KMS-11 (cell line): Measurements from ENCODE around the gene RNF167.
"Not testable (repeated sequence)": the region's sequence is repeated elsewhere in the genome, so short reads cannot be mapped to it uniquely, and the experiment has no call there.

Experiments used
- H2AFZ ChIP-seq: fragments of 200-600 bp; sonication (generic); 2 replicates; pipeline ENCODE4 v1.6.1; 2016; ENCODE audit warnings: antibody characterized with exemption, mixed run types, low read depth
- H3K27ac ChIP-seq: fragments of 200-600 bp; sonication (generic); 2 replicates; pipeline ENCODE4 v1.6.1; 2016; ENCODE audit warnings: mild to moderate bottlenecking, mixed run types
- H3K27me3 ChIP-seq: fragments of 200-600 bp; sonication (generic); 2 replicates; pipeline ENCODE4 v1.6.1; 2017; ENCODE audit warnings: mild to moderate bottlenecking, low read depth, mixed run types, moderate library complexity; ENCODE audit not compliant: insufficient read depth
- H3K36me3 ChIP-seq: fragments of 200-600 bp; sonication (generic); 2 replicates; pipeline ENCODE4 v1.6.1; 2017; ENCODE audit warnings: mild to moderate bottlenecking, mixed run types; ENCODE audit not compliant: insufficient read depth
- H3K4me1 ChIP-seq: fragments of 200-600 bp; sonication (generic); 2 replicates; pipeline ENCODE4 v1.6.1; 2016; ENCODE audit warnings: mild to moderate bottlenecking, low read depth, mixed run types; ENCODE audit not compliant: poor library complexity, severe bottlenecking
- H3K4me2 ChIP-seq: fragments of 200-600 bp; sonication (generic); 2 replicates; pipeline ENCODE4 v1.7.0; 2016; ENCODE audit warnings: mild to moderate bottlenecking, mixed run types
- H3K4me3 ChIP-seq: fragments of 200-600 bp; sonication (generic); IDR thresholded peaks from 2 replicates; pipeline ENCODE4 v1.6.1; 2017; ENCODE audit warnings: low read depth, low read length, mixed read lengths; ENCODE audit not compliant: insufficient read depth
- H3K79me2 ChIP-seq: fragments of 200-600 bp; sonication (generic); 2 replicates; pipeline ENCODE4 v1.6.1; 2016; ENCODE audit warnings: low read depth, mixed run types; ENCODE audit not compliant: insufficient read depth
- H3K9ac ChIP-seq: fragments of 200-600 bp; sonication (generic); 2 replicates; pipeline ENCODE4 v1.6.1; 2016; ENCODE audit warnings: mild to moderate bottlenecking, mixed run types
- H4K20me1 ChIP-seq: fragments of 200-600 bp; sonication (generic); 2 replicates; pipeline ENCODE4 v1.6.1; 2016; ENCODE audit warnings: mild to moderate bottlenecking, mixed run types; ENCODE audit not compliant: insufficient read depth
- TF ChIP-seq, protein P1 (sequence below): fragments of 200-600 bp; sonication (generic); conservative IDR thresholded peaks from 2 replicates; pipeline ENCODE4 v1.6.1; 2017; ENCODE audit warnings: low read depth, mild to moderate bottlenecking, antibody characterized with exemption, low read length, moderate library complexity, mixed read lengths

Gene RNF167

GRCh38 chr17:4908711-4909496 lies 31.2 kb upstream of the RNF167 start:
- Histone ChIP-seq H3K4me1 (no peaks in the 10 kb centered on the region), H4K20me1 (no peaks in the 10 kb centered on the region), H3K27me3 (no peaks in the 10 kb centered on the region), H3K4me3 (no peak overlapping the region), H2AFZ (no peak overlapping the region), H3K79me2 (no peaks in the 10 kb centered on the region), H3K4me2 (no peak overlapping the region), H3K36me3 (no peaks in the 10 kb centered on the region), H3K9ac (no peak overlapping the region), H3K27ac (no peak overlapping the region)
- TF ChIP-seq, protein P1, sequence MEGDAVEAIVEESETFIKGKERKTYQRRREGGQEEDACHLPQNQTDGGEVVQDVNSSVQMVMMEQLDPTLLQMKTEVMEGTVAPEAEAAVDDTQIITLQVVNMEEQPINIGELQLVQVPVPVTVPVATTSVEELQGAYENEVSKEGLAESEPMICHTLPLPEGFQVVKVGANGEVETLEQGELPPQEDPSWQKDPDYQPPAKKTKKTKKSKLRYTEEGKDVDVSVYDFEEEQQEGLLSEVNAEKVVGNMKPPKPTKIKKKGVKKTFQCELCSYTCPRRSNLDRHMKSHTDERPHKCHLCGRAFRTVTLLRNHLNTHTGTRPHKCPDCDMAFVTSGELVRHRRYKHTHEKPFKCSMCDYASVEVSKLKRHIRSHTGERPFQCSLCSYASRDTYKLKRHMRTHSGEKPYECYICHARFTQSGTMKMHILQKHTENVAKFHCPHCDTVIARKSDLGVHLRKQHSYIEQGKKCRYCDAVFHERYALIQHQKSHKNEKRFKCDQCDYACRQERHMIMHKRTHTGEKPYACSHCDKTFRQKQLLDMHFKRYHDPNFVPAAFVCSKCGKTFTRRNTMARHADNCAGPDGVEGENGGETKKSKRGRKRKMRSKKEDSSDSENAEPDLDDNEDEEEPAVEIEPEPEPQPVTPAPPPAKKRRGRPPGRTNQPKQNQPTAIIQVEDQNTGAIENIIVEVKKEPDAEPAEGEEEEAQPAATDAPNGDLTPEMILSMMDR, result no peak

GRCh38 chr17:4913994-4914393 lies 26.1 kb upstream of the RNF167 start:
- H3K4me1 ChIP-seq, result no peaks in the 10 kb centered on the region
- H3K4me3 ChIP-seq, result no peak overlapping the region
- no peak overlapping the region for H3K27ac ChIP-seq
- TF ChIP-seq, protein P1, result no peak
- H3K9ac ChIP-seq, result no peak overlapping the region
- no peak overlapping the region for H2AFZ ChIP-seq
- no peaks in the 10 kb centered on the region for H4K20me1 ChIP-seq
- H3K27me3 ChIP-seq, result no peaks in the 10 kb centered on the region
- no peaks in the 10 kb centered on the region for H3K79me2 ChIP-seq
- no peaks in the 10 kb centered on the region for H3K36me3 ChIP-seq
- no peak overlapping the region for H3K4me2 ChIP-seq

GRCh38 chr17:4914551-4914950 lies 25.5 kb upstream of the RNF167 start:
- not testable (repeated sequence) for H2AFZ ChIP-seq, H3K4me3 ChIP-seq, H3K79me2 ChIP-seq, H4K20me1 ChIP-seq, H3K4me2 ChIP-seq, H3K9ac ChIP-seq, H3K27me3 ChIP-seq, H3K27ac ChIP-seq, H3K36me3 ChIP-seq, H3K4me1 ChIP-seq

- Histone ChIP-seq H3K4me3 (no peak overlapping the region), H3K79me2 (no peaks in the 10 kb centered on the region), H2AFZ (no peak overlapping the region), H3K27me3 (no peaks in the 10 kb centered on the region), H3K27ac (no peak overlapping the region), H4K20me1 (no peaks in the 10 kb centered on the region), H3K4me1 (no peaks in the 10 kb centered on the region), H3K36me3 (no peaks in the 10 kb centered on the region), H3K4me2 (no peak overlapping the region), H3K9ac (no peak overlapping the region)
- TF ChIP-seq, protein P1, result no peak
These were observed 20.5 kb upstream of the RNF167 start for GRCh38 chr17:4919511-4920047.
